K562 (cell line): ENCODE data around the gene SMARCC1. TPM values are rescaled to one million over a fixed set of nuclear protein-coding genes. Genes with fewer than 3 reads are reported as not detected.
A peak's percentile ranks its signal among the peaks of the same experiment; 100 is the strongest.

Source experiments
- ATF6 ChIP-seq: sonication (generic); formaldehyde crosslinking; IDR thresholded peaks from 2 replicates; pipeline ENCODE4 v1.4.0; 2020; ENCODE audit warnings: mild to moderate bottlenecking, missing genetic modification reagents
- CGGBP1 ChIP-seq: fragments of 250-450 bp; sonication (Bioruptor Pico); IDR thresholded peaks from 2 replicates; pipeline ENCODE4 v1.9.0; 2021; ENCODE audit warnings: mild to moderate bottlenecking
- ETS2 ChIP-seq: IDR thresholded peaks from 2 replicates; pipeline ENCODE4 v1.6.1; 2016; ENCODE audit warnings: borderline replicate concordance, missing genetic modification characterization, mild to moderate bottlenecking, moderate library complexity, missing compliant biosample characterization; ENCODE audit not compliant: poor library complexity, severe bottlenecking
- FOXM1 ChIP-seq, 2 experiments: fragments of 450-650 bp in 1 of 2; sonication (generic) in 1 of 2; formaldehyde crosslinking in 1 of 2; IDR thresholded peaks; 2 replicates each; pipeline versions ENCODE4 v1.6.1 to v1.9.0; 2017 to 2022; ENCODE audit warnings: low read depth in 2 of 2, mild to moderate bottlenecking in 2 of 2, missing genetic modification reagents in 1 of 2, moderate library complexity in 1 of 2
- HLTF ChIP-seq: fragments of 450-650 bp; IDR thresholded peaks from 2 replicates; pipeline ENCODE4 v1.6.1; 2016
- HOMEZ ChIP-seq: fragments of 250-450 bp; sonication (Bioruptor Pico); IDR thresholded peaks from 2 replicates; pipeline ENCODE4 v1.4.0; 2020; ENCODE audit warnings: mild to moderate bottlenecking, moderate library complexity
- ILK ChIP-seq: fragments of 450-650 bp; IDR thresholded peaks from 2 replicates; pipeline ENCODE4 v1.6.1; 2016; ENCODE audit warnings: missing genetic modification characterization, low read depth, mild to moderate bottlenecking, missing compliant biosample characterization, moderate library complexity, borderline replicate concordance
- MTA1 ChIP-seq: fragments of 450-650 bp; IDR thresholded peaks from 2 replicates; pipeline ENCODE4 v1.6.1; 2017; ENCODE audit warnings: borderline replicate concordance
- MTA2 ChIP-seq: fragments of 450-650 bp; IDR thresholded peaks from 2 replicates; pipeline ENCODE4 v1.6.1; 2016; ENCODE audit warnings: low read depth
- NCOA1 ChIP-seq: fragments of 450-650 bp; IDR thresholded peaks from 2 replicates; pipeline ENCODE4 v1.6.1; 2016; ENCODE audit warnings: low read depth
- NONO ChIP-seq, 2 experiments: fragments of 200-400 bp in 1 of 2; fragments of 450-650 bp in 1 of 2; formaldehyde crosslinking in 1 of 2; IDR thresholded peaks; 2 replicates each; pipeline ENCODE4 v1.6.1; 2017; ENCODE audit warnings: low read depth in 2 of 2, mild to moderate bottlenecking in 2 of 2, moderate library complexity in 2 of 2, low read length in 1 of 2
- NR2F6 ChIP-seq: fragments of 450-650 bp; formaldehyde crosslinking; IDR thresholded peaks from 2 replicates; pipeline ENCODE4 v1.4.0; 2020; ENCODE audit warnings: mild to moderate bottlenecking
- RNF219 ChIP-seq: fragments of 250-450 bp; sonication (Bioruptor Pico); IDR thresholded peaks from 2 replicates; pipeline ENCODE4 v1.5.0; 2022; ENCODE audit warnings: mild to moderate bottlenecking
- SMC3 ChIP-seq: conservative IDR thresholded peaks from 2 replicates; pipeline ENCODE4 v1.6.1; 2011; ENCODE audit warnings: low read depth, low read length, improper control_type of control experiment; ENCODE audit not compliant: insufficient read depth
- ZFP91 ChIP-seq: sonication (generic); formaldehyde crosslinking; IDR thresholded peaks from 2 replicates; pipeline ENCODE4 v1.8.0; 2022; ENCODE audit warnings: mild to moderate bottlenecking, missing genetic modification reagents
- ZNF395 ChIP-seq: fragments of 200-800 bp; sonication (Bioruptor generic); IDR thresholded peaks from 2 replicates; pipeline ENCODE4 v1.6.1; 2017; ENCODE audit warnings: missing genetic modification characterization, missing compliant biosample characterization
- ZNF551 ChIP-seq: fragments of 250-450 bp; sonication (Bioruptor Pico); IDR thresholded peaks from 2 replicates; pipeline ENCODE4 v1.5.0; 2021; ENCODE audit warnings: mild to moderate bottlenecking, moderate library complexity
- ZNF668 ChIP-seq: fragments of 250-450 bp; sonication (Bioruptor Pico); IDR thresholded peaks from 2 replicates; pipeline ENCODE4 v1.8.0; 2022; ENCODE audit warnings: mild to moderate bottlenecking, inconsistent platforms
- ZNF778 ChIP-seq: fragments of 450-650 bp; formaldehyde crosslinking; IDR thresholded peaks from 2 replicates; pipeline ENCODE4 v1.4.0; 2020; ENCODE audit warnings: mild to moderate bottlenecking, moderate library complexity
- polyA plus RNA-seq, 8 experiments: library from polyadenylated mRNA; depleted of rRNA in 4 of 8; stranded (reverse) in 5 of 8; unstranded in 3 of 8; fragments of >200 nt; fragmentation: Nextera tagmentation in 2 of 8; fragmentation: Illumina TruSeq in 1 of 8; extraction: Ambion mirVana in 2 of 8; extraction: Trizol in 1 of 8; gene quantifications; 2 replicates each; pipeline versions ENCODE4 v1.2.1 to v1.2.3, GENCODE V29; 2011 to 2014; ENCODE audit warnings: inconsistent platforms in 1 of 8, missing spikeins in 1 of 8
- total RNA-seq, 7 experiments: library from RNA; depleted of rRNA in 6 of 7; stranded (reverse); fragments of >200 nt in 6 of 7; fragmentation: Illumina TruSeq in 2 of 7; extraction: Trizol in 2 of 7; gene quantifications; 2 replicates each; pipeline versions ENCODE4 v1.2.1 to v1.2.3, GENCODE V29; 2011 to 2021; ENCODE audit warnings: low replicate concordance in 1 of 7

The SMARCC1 gene
- total and polyA plus RNA-seq, 9 of the 15 experiments (the other 6 are each of a cell fraction or from before 2014, with no cell fraction given): 20.7 to 199 (median 66.0) TPM

- 0 out of 2 replicates have a peak, but pooled peaks have one; percentile 38 for TF ChIP-seq ZFP91 (CRISPR knock-in tag)
- no peak for TF ChIP-seq MTA1
- no peak for TF ChIP-seq MTA2
- TF ChIP-seq RNF219 (CRISPR knock-in tag): no peak
- no peak for TF ChIP-seq ATF6
- no peak for TF ChIP-seq SMC3
- TF ChIP-seq NCOA1: no peak
- no peak for TF ChIP-seq CGGBP1 (CRISPR knock-in tag)
- no peak for TF ChIP-seq ILK (tag)
- no peak for TF ChIP-seq HLTF
- no peak for TF ChIP-seq NR2F6
- no peak for TF ChIP-seq HOMEZ (CRISPR knock-in tag)
- TF ChIP-seq FOXM1 (IDR thresholded peaks at IDR 0.05; ENCODE audit: low read depth): no peak
- no peak; the same call in 1 of the 2 replicates for TF ChIP-seq FOXM1 (CRISPR knock-in tag; IDR thresholded peaks at IDR 0.05; ENCODE audit: low read depth)
- TF ChIP-seq ZNF395 (CRISPR knock-in tag): no peak
- TF ChIP-seq ETS2 (tag): no peak
- TF ChIP-seq ZNF551 (CRISPR knock-in tag): no peak
- TF ChIP-seq ZNF668 (CRISPR knock-in tag): no peak
- no peak for TF ChIP-seq ZNF778 (CRISPR knock-in tag)
- TF ChIP-seq NONO (IDR thresholded peaks at IDR 0.05; ENCODE audit: low read depth in 2 of 2, low read length in 1 of 2): 0 out of 4 replicates have a peak, but pooled peaks of 1 of the 2 experiments have one; percentile 17
Measured at GRCh38 chr3:47803480-47804025, 21.9 kb upstream of the SMARCC1 start (continued).
